H1 (cell line): ENCODE data around the gene CTSA. TPM values are rescaled to one million over a fixed set of nuclear protein-coding genes. Genes with fewer than 3 reads are reported as not detected.

ENCODE experiments used
- CTCF ChIA-PET: fragments of 300-600 bp; sonication (Branson Sonifier 250); formaldehyde crosslinking; loops from one replicate; lab custom pipeline; 2021; ENCODE audit not compliant: partially characterized antibody; lab: Charles Lee
- POLR2A ChIA-PET: fragments of 300-600 bp; sonication (Branson Sonifier 250); formaldehyde crosslinking; loops from one replicate; lab custom pipeline; 2021; ENCODE audit warnings: inconsistent platforms; ENCODE audit not compliant: partially characterized antibody; lab: Charles Lee
- DNase-seq, 2 experiments: peaks; one replicate each; pipeline versions ENCODE4 v3.0.0 to v3.0.0-alpha.2; 2010 to 2022; ENCODE audit warnings: low spot score in 2 of 2, low read depth in 1 of 2, mixed read lengths in 1 of 2
- FAIRE-seq: peaks from 2 replicates; lab custom pipeline; 2011; peaks lifted over from hg19 to GRCh38; lab: Jason Lieb, UNC
- H2AFZ ChIP-seq: 2 replicates; pipeline ENCODE4 v1.8.1; 2012; ENCODE audit warnings: low read length, inconsistent platforms
- H2AK5ac ChIP-seq: 2 replicates; pipeline ENCODE4 v1.6.1; 2013; ENCODE audit warnings: low read depth, low read length
- H2BK120ac ChIP-seq: replicated peaks from 2 replicates; pipeline ENCODE3; 2013; ENCODE audit warnings: low read depth, low read length, inconsistent platforms
- H2BK12ac ChIP-seq: 2 replicates; pipeline ENCODE4 v1.6.1; 2013; ENCODE audit warnings: low read depth, low read length
- H2BK15ac ChIP-seq: 2 replicates; pipeline ENCODE4 v1.6.1; 2013; ENCODE audit warnings: low read length
- H2BK20ac ChIP-seq: 2 replicates; pipeline ENCODE4 v1.6.1; 2013; ENCODE audit warnings: low read length
- H2BK5ac ChIP-seq: 2 replicates; pipeline ENCODE4 v1.6.1; 2013; ENCODE audit warnings: low read depth, low read length
- H3K14ac ChIP-seq: 2 replicates; pipeline ENCODE4 v1.6.1; 2013; ENCODE audit warnings: inconsistent platforms; ENCODE audit not compliant: insufficient read length
- H3K18ac ChIP-seq: 2 replicates; pipeline ENCODE4 v1.6.1; 2013; ENCODE audit warnings: low read length; ENCODE audit errors: extremely low read depth
- H3K23ac ChIP-seq: 2 replicates; pipeline ENCODE4 v1.6.1; 2013; ENCODE audit warnings: inconsistent platforms; ENCODE audit not compliant: insufficient read length
- H3K23me2 ChIP-seq: 2 replicates; pipeline ENCODE4 v1.6.1; 2013; ENCODE audit warnings: low read depth, low read length
- H3K27ac ChIP-seq: 2 replicates; pipeline ENCODE4 v1.6.1; 2011; ENCODE audit warnings: low read depth, low read length, inconsistent platforms
- H3K27me3 ChIP-seq, 4 experiments: replicated peaks in 1 of 4; 1 replicate in 1 of 4; 2 replicates in 3 of 4; pipeline versions ENCODE4 v1.6.1 to v1.8.1; 2011 to 2013; ENCODE audit warnings: low read length in 3 of 4, mild to moderate bottlenecking in 3 of 4, inconsistent platforms in 2 of 4, mixed read lengths in 2 of 4, moderate library complexity in 1 of 4; ENCODE audit not compliant: control insufficient read depth in 3 of 4, insufficient read depth in 3 of 4; ENCODE audit errors: extremely low read depth in 1 of 4
- H3K36me3 ChIP-seq, 4 experiments: 2 replicates each; pipeline versions ENCODE4 v1.6.1 to v1.8.1; 2011 to 2013; ENCODE audit warnings: mild to moderate bottlenecking in 4 of 4, low read length in 3 of 4, moderate library complexity in 2 of 4, control low read depth in 1 of 4, inconsistent platforms in 1 of 4; ENCODE audit not compliant: insufficient read depth in 4 of 4, control insufficient read depth in 2 of 4
- H3K4ac ChIP-seq: replicated peaks from 2 replicates; pipeline ENCODE3; 2013; ENCODE audit warnings: low read length, low read depth, mixed read lengths, inconsistent platforms; ENCODE audit not compliant: insufficient read length
- H3K4me1 ChIP-seq, 4 experiments: replicated peaks in 1 of 4; 1 replicate in 1 of 4; 2 replicates in 3 of 4; pipeline versions ENCODE4 v1.6.1 to v1.8.1; 2011 to 2013; ENCODE audit warnings: low read length in 3 of 4, inconsistent platforms in 2 of 4, mixed read lengths in 1 of 4; ENCODE audit not compliant: insufficient read depth in 4 of 4, control insufficient read depth in 3 of 4
- H3K4me2 ChIP-seq, 2 experiments: 2 replicates each; pipeline versions ENCODE4 v1.6.1 to v1.8.1; 2011 to 2013; ENCODE audit warnings: low read depth in 2 of 2, low read length in 2 of 2, control low read depth in 1 of 2, inconsistent platforms in 1 of 2, mild to moderate bottlenecking in 1 of 2; ENCODE audit not compliant: insufficient read depth in 1 of 2
- H3K4me3 ChIP-seq, 4 experiments: fragments of 200-600, 300-600 bp in 1 of 4; sonication (generic), shearing (Covaris generic), sonication (Bioruptor Twin) in 1 of 4; 2 replicates each; pipeline versions ENCODE4 v1.5.1 to v1.8.1; 2011 to 2016; ENCODE audit warnings: low read length in 4 of 4, low read depth in 3 of 4, control low read depth in 2 of 4, inconsistent platforms in 2 of 4, mild to moderate bottlenecking in 2 of 4, mixed read lengths in 1 of 4, moderate library complexity in 1 of 4; ENCODE audit not compliant: insufficient read depth in 2 of 4; ENCODE audit errors: extremely low read depth in 1 of 4
- H3K56ac ChIP-seq: replicated peaks from 2 replicates; pipeline ENCODE3; 2013; ENCODE audit warnings: low read depth, mild to moderate bottlenecking, mixed read lengths, low read length, inconsistent platforms; ENCODE audit not compliant: insufficient read length
- H3K79me1 ChIP-seq: 2 replicates; pipeline ENCODE4 v1.6.1; 2013; ENCODE audit warnings: low read depth, low read length, control low read depth
- H3K79me2 ChIP-seq, 2 experiments: 2 replicates each; pipeline versions ENCODE4 v1.6.1 to v1.8.1; 2012 to 2013; ENCODE audit warnings: low read length in 2 of 2, mild to moderate bottlenecking in 2 of 2, inconsistent platforms in 1 of 2; ENCODE audit not compliant: insufficient read depth in 2 of 2, control insufficient read depth in 1 of 2
- H3K9ac ChIP-seq, 4 experiments: replicated peaks in 1 of 4; 1 replicate in 1 of 4; 2 replicates in 3 of 4; pipeline versions ENCODE4 v1.6.1 to v1.8.1; 2011 to 2013; ENCODE audit warnings: low read depth in 3 of 4, low read length in 3 of 4, control low read depth in 2 of 4, mild to moderate bottlenecking in 2 of 4, moderate library complexity in 2 of 4, inconsistent platforms in 1 of 4; ENCODE audit errors: extremely low read depth in 1 of 4
- H3K9me3 ChIP-seq, 2 experiments: 2 replicates each; pipeline versions ENCODE4 v1.6.1 to v1.8.1; 2012 to 2013; ENCODE audit warnings: mild to moderate bottlenecking in 2 of 2, moderate library complexity in 2 of 2, control low read depth in 1 of 2, inconsistent platforms in 1 of 2, low read depth in 1 of 2, low read length in 1 of 2, mixed read lengths in 1 of 2; ENCODE audit not compliant: insufficient read depth in 2 of 2
- H4K20me1 ChIP-seq, 2 experiments: replicated peaks in 1 of 2; 2 replicates each; pipeline versions ENCODE3 to v1.8.1; 2011 to 2013; ENCODE audit warnings: inconsistent platforms in 2 of 2, low read length in 2 of 2, mild to moderate bottlenecking in 1 of 2; ENCODE audit not compliant: insufficient read depth in 2 of 2, control insufficient read depth in 1 of 2
- H4K5ac ChIP-seq: 2 replicates; pipeline ENCODE4 v1.6.1; 2013; ENCODE audit warnings: low read length, low read depth, mixed read lengths, inconsistent platforms; ENCODE audit not compliant: insufficient read length
- H4K8ac ChIP-seq: 2 replicates; pipeline ENCODE4 v1.8.0; 2013; ENCODE audit warnings: mild to moderate bottlenecking, moderate library complexity, low read length, inconsistent platforms; ENCODE audit not compliant: insufficient read depth; ENCODE audit errors: extremely low read depth
- H4K91ac ChIP-seq: replicated peaks from 2 replicates; pipeline ENCODE3; 2013; ENCODE audit warnings: low read length, mixed read lengths, inconsistent platforms; ENCODE audit not compliant: insufficient read length
- BRCA1 ChIP-seq: IDR thresholded peaks from 2 replicates; pipeline ENCODE4 v1.6.1; 2012; ENCODE audit warnings: low read depth, low read length, improper control_type of control experiment
- EGR1 ChIP-seq: IDR thresholded peaks from 2 replicates; pipeline ENCODE4 v1.6.1; 2011; ENCODE audit warnings: low read depth, low read length, borderline replicate concordance
- KDM5A ChIP-seq: fragments of 200-600 bp; IDR thresholded peaks from 2 replicates; pipeline ENCODE4 v1.7.1; 2012; ENCODE audit warnings: mild to moderate bottlenecking, low read length, inconsistent platforms, mixed read lengths
- RXRA ChIP-seq: IDR thresholded peaks from 2 replicates; pipeline ENCODE4 v1.6.1; 2011; ENCODE audit warnings: low read depth, mild to moderate bottlenecking, low read length, moderate library complexity; ENCODE audit not compliant: insufficient read depth
- USF2 ChIP-seq: IDR thresholded peaks from 2 replicates; pipeline ENCODE4 v1.6.1; 2011; ENCODE audit warnings: low read length, improper control_type of control experiment
- WGBS, 2 experiments: shearing (Covaris generic) in 1 of 2; methylation state at CpG; one replicate each; pipeline versions ENCODE4 v1.1.6 to v1.1.7; 2013 to 2015; ENCODE audit warnings: low lambda C conversion rate in 2 of 2, mixed read lengths in 2 of 2, inconsistent platforms in 1 of 2, low coverage in 1 of 2, missing lambda C conversion rate in 1 of 2; ENCODE audit not compliant: insufficient replicate concordance in 2 of 2, insufficient coverage in 1 of 2, insufficient read length in 1 of 2; ENCODE audit errors: extremely low coverage in 1 of 2, missing lambda C conversion rate in 1 of 2; 5-methylcytosine and 5-hydroxymethylcytosine counted together
- long read RNA-seq, 2 experiments: library from RNA in 1 of 2; library from capped mRNA in 1 of 2; stranded (forward); transcript quantifications; one replicate each; pipeline ENCODE4 v2.0.0, GENCODE V29; 2021; ENCODE audit warnings: inconsistent platforms in 1 of 2
- polyA minus RNA-seq, 3 experiments: library from RNA; depleted of rRNA, polyadenylated mRNA; stranded (reverse); fragments of >200 nt; gene quantifications; 1 replicate in 2 of 3; 2 replicates in 1 of 3; pipeline ENCODE4 v1.2.3, GENCODE V29; 2011
- polyA plus RNA-seq, 7 experiments: library from polyadenylated mRNA; depleted of rRNA in 3 of 7; stranded (reverse) in 5 of 7; unstranded in 2 of 7; fragments of >200 nt in 5 of 7; fragments of 200-250 nt in 2 of 7; gene quantifications; 1 replicate in 5 of 7; 2 replicates in 1 of 7; 4 replicates in 1 of 7; pipeline versions ENCODE4 v1.2.1 to v1.2.3, GENCODE V29; 2011 to 2013; ENCODE audit warnings: missing spikeins in 2 of 7, mixed read lengths in 2 of 7
- total RNA-seq: library from RNA; stranded (reverse); fragmentation: NEBNext Ultra II Directional; extraction: Animal tissue kit (Norgen Biotek cat#: 25700); gene quantifications from 2 replicates; pipeline ENCODE4 v1.2.1, GENCODE V29; 2021

Gene CTSA
- 49.7 and 52.5 TPM in 2 replicates for total RNA-seq
- polyA plus RNA-seq (2011; rRNA removed): 74.0 and 81.4 TPM in 2 replicates
- polyA plus RNA-seq (2011; cell fraction: cytosol; rRNA removed): 60.7 TPM
- 171 TPM for polyA plus RNA-seq (2011; cell fraction: nucleus; rRNA removed)
- polyA plus RNA-seq (2012, experiment 1 of 2): 44.5 to 61.8 TPM (median 58.5 TPM) in 4 replicates
- polyA plus RNA-seq (2012, experiment 2 of 2): 64.3 TPM
- 66.7 TPM for polyA plus RNA-seq (2013, experiment 1 of 2)
- 68.1 TPM for polyA plus RNA-seq (2013, experiment 2 of 2)
- polyA minus RNA-seq (2011; rRNA and poly(A)+ RNA removed): 97.7 and 111 TPM in 2 replicates
- 39.0 TPM for polyA minus RNA-seq (2011; cell fraction: cytosol; rRNA and poly(A)+ RNA removed)
- polyA minus RNA-seq (2011; cell fraction: nucleus; rRNA and poly(A)+ RNA removed): 131 TPM
- long read RNA-seq, experiment 1, transcript CTSA-204 (15 exons, 2,149 nt): major isoform, 13 of 36 reads
- long read RNA-seq, experiment 1, transcript CTSA-203 (14 exons, 1,972 nt): minor isoform, 7 of 36 reads
- long read RNA-seq, experiment 1, partial matches to known transcripts: 12 of 36 reads
- long read RNA-seq, experiment 1, other reads (novel, unspliced or antisense): 3 of 36 reads
- long read RNA-seq, experiment 2, transcript CTSA-204 (15 exons, 2,149 nt): major isoform, 23 of 29 reads
- long read RNA-seq, experiment 2, partial matches to known transcripts: 3 of 29 reads
- long read RNA-seq, experiment 2, other reads (novel, unspliced or antisense): 0 of 29 reads

GRCh38 chr20:45890985-45891983, at the start of gene CTSA, which contains the start of gene NEURL2:
Gene CTSA, plus strand, starts transcription at chr20:45891335. Its CDS starts 234 bp downstream, at chr20:45891569.
Gene NEURL2, minus strand, starts transcription at chr20:45891208. Its CDS starts 217 bp downstream, at chr20:45890991.
- Histone ChIP-seq H3K18ac (peak within 1 kb of the TSS; percentile 83), H3K4ac (peak within 1 kb of the TSS; percentile 94), H3K79me2 (peaks cover 0 to 7% of the 10 kb centered on the region in 2 experiments; a peak in 1 of 4 replicates), H3K27me3 (no peaks in the 10 kb centered on the region), H4K20me1 (peaks cover 0 to 9% of the 10 kb centered on the region in 2 experiments), H2BK12ac (peak within 1 kb of the TSS; percentile 68; the same call in 1 of the 2 replicates), H2AFZ (no peak within 1 kb of the TSS; the same call in 1 of the 2 replicates), H2AK5ac (no peak within 1 kb of the TSS), H3K4me1 (peaks cover 0 to 10% (median 6%) of the 10 kb centered on the region in 4 experiments; a peak in 6 of 7 replicates), H2BK15ac (no peak within 1 kb of the TSS), H4K91ac (peak within 1 kb of the TSS; percentile 74), H2BK120ac (peak within 1 kb of the TSS; percentile 43), H3K9me3 (no peaks in the 10 kb centered on the region), H3K14ac (no peak within 1 kb of the TSS), H3K23me2 (peaks cover 15% of the 10 kb centered on the region; the same call in 1 of the 2 replicates), H2BK20ac (no peak within 1 kb of the TSS), H2BK5ac (peak within 1 kb of the TSS; percentile 52; the same call in 1 of the 2 replicates), H3K23ac (no peak within 1 kb of the TSS), H4K5ac (peak within 1 kb of the TSS; percentile 70), H3K27ac (peak within 1 kb of the TSS; percentile 38), H3K79me1 (peaks cover 3% of the 10 kb centered on the region; the same call in 1 of the 2 replicates), H3K4me3 (peak within 1 kb of the TSS; percentile 55 to 79 (median 74)), H3K36me3 (peaks cover 3 to 8% (median 7%) of the 10 kb centered on the region in 4 experiments; a peak in 7 of 8 replicates), H3K4me2 (peak within 1 kb of the TSS; percentile 72 to 95), H3K9ac (peak within 1 kb of the TSS; percentile 64 to 71 (median 67)), H4K8ac (peak within 1 kb of the TSS; percentile 97), H3K56ac (peak within 1 kb of the TSS; percentile 59)
- DNase-seq (peak; percentile 79 to 96), FAIRE-seq (no peak)
- CTCF ChIA-PET: interaction anchor here (0.7 to 6.3 kb wide), 23 partner anchors 9 to 570 kb away, joined by 3 to 40 read pairs (median 8); partner anchors contain the start of gene ZSWIM1
- 6% methylated on average over 70 of the region's 78 CpGs; no CpG with 5 or more reads in 1 of the 2 experiments for WGBS, 2 experiments
- POLR2A ChIA-PET: interaction anchor here (0.6 to 11.2 kb wide), 27 partner anchors 9 to 498 kb away, joined by 3 to 172 read pairs (median 5); partner anchors contain the start of genes ACOT8, PCIF1, PLTP and SNX21
- TF ChIP-seq EGR1 (peak; percentile 63; the same call in 1 of the 2 replicates), KDM5A (peak; percentile 95), RXRA (peak; percentile 93), USF2 (peak; percentile 100), BRCA1 (no peak)
